Activated CD8-positive, alpha-beta memory T cell treated with anti-CD3 and anti-CD28 coated beads, Interleukin-2, amount 50 U/mL, for 24 hours (primary cell): ENCODE measurements around the gene ERF.

ENCODE experiments used
- DNase-seq: peaks from one replicate; pipeline ENCODE4 v3.0.0-alpha.2; 2020; ENCODE audit errors: extremely low read depth

The ERF gene

DNA sequence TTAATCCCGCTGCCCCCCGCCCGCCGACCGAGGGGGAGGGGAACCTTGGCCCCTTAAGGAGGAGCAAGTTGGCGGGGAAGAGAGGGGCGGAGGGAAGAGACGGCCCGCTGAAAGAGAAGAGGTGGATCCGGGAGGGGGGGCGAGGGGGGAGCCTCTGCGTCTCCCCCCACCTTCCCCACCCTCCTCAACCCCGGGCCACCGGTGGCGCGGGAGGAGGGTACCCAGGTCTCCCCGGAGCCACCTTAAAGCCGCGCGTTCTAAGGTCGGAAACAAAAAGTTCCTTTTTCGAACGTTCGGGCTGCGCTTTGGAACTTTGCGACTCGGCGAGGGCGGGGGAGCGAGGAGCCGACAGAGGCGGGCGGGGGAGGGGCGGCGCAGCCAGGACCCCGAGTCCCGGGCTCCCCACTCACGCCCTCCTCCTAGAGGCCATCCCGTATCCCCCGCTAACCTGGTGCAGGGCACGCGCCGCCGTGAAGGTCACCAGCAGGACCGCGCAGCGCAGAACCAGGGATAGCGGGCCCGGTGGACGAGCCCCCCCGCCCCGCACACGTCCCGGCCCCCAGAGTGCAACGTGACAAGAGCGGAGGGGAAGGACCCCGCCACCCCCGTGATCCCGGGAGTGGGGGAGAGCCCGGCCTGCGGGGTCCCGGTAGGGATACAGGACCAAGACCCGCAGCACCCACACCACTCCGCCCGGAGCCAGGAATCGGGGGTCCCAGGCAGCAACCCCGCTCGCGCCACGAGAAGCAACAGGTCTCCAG is 659 bp downstream of the ERF start:
- no peak for DNase-seq

DNA sequence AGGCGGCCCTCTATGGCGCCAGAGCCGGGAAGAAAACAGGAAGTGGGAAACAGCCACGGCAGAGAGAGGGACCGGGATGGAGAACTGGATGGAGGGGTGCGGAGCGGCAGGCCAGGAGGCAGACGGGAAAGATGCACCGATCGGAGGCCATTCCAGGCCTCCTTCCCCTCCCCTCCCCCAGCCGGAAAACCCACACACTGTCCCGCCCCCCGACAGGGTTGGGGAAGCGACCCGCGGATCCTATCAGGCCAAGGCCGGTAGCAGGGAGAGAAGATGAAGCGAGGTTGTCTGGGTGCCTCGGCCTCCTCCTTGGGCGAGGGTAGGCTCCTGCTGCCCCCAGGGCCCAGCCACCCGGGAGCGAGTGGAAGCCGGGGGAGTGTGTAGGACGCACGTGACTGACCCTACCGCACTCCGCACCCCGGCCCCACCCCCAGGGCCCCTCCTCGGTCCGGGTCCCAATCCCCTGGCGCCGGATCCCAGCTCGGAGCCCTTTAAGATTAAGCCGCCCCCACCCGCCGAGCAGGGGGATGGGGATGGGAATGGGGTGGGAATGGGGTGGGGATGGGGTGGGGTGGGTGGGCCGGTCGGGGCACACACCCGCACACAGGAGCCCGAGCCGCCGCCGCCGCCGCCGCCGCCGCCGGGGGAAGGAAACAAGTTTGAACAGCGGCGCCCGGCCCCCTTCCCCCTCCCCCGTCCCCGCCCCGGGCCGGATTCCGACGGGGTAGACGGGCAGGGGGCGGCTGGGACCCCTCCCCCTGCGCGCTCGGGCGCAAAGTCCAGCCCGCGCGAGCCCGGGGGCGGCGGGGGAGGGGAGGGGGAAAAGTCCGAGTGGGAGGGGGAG is 1.5 kb downstream of the ERF start:
- no peak for DNase-seq

DNA sequence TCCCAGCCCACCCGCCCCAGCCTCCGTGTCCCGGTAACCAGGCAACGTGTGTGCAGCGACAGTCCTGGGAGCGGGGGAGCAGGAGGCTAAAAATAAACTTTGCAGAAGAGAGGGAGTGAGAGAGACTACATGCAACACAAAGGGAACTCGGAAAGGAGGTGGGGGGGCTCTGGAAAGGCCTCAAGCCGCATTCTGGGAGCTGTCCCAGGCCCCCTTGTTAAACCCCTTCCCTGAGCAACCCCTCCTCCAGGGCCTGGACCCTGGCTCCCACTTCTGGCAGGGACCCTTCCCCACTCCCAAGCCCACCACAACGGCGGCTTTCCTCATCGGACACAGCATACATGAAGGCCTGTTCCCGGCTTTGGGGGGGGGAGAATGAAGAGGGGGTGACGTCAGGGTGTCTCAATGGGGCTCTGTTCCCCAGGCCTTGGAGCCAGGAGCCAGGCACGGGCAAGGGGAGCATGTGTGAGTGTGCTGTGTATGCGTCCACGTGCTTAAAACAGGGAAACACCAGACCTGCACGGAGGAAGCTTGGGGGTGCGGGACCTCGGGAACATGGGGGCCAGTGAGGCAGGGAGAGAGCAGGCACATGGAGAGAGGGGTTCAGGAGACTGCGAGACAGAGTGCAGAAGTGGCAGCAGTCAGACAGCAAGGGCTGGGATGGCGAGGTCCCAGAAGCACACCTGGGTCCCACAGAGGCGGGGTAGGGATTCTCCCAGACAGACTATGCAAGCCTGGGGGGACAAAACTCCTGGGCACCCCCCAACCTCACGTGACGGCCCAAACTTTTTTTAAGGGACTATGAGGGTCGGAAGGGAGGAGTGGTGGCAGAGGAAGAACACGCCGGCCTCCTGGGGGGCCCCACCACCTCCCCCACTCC is 2.3 kb downstream of the ERF start:
- no peak for DNase-seq

DNA sequence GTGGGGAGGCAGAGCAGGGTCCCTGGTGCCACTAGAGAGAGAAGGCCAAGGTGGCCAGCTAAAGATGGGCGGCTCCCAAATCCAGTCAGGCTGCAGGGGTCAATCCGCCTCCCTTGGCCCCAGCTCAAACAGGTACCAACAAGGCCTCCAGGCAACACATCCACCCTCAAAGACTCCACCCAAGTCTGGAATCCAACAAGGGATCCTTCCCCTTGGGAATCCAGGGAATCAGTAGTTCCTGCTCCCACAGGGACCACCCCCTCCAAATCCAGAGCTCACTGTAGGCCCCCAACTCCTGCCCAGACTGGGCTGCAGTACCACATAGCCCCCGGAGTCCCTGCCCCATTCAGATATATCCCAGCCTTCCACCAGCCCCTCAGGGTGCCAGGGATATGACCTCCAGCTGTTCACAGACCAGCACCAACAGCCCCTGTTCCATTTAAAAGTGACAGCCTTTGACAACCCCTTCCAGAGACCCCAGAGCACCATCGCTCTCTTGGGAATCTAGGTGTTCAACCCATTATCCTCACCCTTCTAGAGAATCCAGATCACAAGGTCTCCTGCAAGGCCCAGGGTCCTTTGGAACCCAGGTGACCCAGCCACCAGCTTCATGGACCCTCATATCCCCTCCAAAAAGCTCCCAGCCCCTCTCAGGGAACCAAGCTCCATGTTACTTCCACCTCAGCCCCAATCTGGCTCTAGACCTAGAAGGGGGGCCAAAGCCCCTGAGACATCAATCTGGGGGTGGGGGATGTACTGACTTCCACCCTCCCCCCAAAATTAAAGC is 3.2 kb downstream of the ERF start:
- no peak for DNase-seq

DNA sequence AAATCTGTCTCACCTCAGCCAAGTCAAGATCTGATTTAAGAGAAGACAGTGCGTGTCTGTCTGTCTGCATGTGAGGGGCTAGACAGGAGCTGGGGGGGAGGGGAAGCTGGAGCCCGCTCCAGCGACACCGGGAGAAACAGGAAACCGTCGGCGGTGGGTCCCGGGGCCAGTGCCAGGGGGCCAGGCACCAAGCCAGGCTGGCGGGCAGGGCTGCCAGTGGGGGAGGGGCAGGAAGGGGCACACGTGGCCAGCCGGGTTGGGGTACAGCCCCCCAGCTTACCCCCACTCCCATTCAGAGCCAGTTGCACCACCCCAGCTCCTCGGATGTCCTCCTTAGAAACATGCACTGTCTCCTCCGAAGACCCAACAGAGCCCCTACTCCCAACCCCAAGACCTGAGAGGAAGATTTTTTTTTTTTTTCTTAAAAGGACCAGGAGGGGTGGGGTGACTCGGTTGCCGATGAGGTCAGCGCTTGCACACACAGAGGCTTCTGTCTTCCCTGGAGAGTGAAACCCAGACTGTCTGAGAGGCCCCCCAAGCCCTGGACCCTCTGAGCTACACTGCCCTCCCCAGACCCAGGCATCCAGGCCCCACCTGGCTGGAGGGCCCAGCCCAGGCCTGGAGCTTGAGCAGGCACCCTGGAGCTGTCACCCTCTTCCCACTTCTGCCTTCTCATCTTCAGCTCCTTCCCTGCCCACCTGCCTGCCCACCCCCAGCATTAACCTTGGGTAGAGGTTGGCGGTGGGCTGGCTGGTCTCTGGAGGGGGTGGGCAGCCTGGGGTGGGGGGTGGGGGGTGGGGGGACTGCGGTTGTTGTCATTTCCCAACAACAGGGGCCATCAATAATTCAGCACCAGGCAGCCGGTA is 4.0 kb downstream of the ERF start:
- DNase-seq = no peak

DNA sequence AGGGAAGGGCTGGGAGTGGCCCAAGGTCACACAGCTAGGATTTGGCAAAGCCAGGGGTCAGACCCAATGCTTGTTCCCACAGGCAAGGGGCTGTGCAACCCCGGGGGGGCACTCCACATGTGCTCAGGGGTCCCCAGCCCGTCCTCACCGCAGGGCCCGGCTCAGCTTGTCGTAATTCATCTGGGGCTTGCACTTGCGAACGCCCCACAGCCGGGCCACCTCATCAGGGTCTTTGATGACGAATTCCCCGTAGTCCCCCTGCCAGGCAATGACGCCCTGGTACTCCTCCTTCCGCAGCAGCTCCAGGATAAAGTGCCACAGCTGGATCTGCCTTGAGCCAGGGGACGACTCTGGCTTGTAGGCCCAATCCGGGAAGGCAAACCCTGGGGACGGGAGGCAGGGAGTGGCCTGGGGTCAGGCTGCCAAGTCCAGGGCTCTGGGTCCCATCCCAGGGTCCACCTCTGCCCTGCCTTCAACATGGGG is 4.7 kb downstream of the ERF start:
- DNase-seq = no peak

DNA sequence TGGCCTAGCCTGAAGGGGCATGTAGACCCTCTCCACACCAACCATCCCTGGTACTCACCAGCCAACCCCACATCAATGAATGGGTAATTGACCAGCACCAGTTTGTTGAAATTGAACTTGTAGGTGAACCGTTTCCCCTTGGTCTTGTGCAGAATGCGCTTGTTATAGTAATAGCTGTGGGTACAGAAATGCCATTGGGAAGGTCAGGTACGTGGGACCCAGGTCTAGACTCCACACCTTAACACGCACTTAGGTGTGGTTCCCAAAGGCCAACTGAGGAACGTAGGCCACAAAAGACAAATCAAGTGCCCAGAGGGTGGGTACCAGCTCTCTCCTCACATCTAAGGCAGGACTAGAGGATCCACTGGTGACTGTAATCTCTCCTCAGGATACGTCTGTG is 5.2 kb downstream of the ERF start:
- DNase-seq = no peak

DNA sequence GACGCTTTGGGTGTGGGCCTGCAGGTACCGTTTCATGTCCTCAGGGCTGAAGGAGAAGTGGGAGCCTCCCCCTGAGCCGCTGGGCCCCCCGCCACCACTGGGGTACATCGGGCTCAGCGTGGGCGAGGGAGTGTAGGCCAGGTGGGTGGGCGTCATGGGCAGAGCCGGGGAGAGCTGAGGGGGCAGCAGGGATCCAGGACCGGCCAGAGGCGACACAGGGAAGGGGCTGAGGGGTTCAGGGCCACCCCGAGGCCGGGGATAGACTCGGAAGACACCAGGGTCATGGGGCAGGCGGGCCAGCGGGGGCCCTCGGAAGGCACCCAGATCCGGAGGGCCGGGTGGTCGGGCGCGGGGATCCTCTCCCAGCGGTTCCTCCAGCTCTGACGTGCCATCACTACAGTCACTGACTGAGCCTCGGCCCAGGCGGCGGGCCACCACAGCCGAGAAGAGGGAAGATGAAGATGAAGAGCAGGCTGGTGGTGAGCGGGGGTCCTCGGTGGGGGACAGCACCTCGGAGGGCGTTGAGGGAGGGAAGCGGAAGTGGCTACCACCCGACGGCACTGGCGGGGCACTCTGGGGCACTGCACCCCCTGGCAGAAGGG is 5.7 kb downstream of the ERF start:
- no peak for DNase-seq

DNA sequence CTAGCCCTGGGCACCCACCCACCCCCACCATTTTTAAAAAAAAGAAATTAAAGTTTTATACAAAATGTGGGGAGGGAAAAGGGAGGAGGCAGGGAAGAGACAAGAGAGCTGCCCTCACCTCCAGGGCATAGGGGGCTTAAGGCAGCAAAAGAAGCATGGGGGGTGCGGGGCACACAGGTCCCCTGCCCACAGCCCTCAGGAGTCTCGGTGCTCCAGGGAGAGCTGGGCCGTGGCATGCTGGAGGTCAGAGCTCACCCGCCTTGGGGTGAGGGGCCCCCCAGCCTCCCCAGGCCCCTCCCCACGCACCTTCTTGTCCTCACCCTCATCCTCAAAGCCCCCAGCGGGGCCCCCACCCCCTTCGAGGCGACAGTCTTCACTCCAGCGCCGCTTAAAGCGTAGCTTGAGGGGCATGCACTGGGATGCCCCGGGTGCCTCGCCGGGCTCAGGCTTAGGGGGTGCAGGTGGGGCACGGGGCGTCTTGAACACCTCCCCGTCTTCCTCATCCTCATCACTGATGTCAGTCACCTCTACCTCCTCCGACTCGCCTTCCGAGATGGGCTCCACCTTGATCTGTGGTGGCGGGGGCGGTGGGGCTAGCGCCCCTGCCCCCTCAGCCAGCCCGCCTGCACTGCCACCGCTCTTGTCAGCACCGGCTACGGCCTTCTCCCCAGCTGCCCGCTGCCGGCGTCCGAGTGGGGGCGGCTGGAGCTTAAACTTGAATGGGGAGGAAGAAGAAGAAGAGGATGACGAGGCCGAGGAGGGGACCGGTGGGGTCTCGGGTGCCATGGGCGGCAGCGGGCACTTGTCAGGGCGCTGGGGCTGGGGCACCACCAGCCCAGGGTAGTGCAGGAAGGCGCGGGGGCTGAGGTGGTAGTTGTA is 6.4 kb downstream of the ERF start:
- DNase-seq = no peak

DNA sequence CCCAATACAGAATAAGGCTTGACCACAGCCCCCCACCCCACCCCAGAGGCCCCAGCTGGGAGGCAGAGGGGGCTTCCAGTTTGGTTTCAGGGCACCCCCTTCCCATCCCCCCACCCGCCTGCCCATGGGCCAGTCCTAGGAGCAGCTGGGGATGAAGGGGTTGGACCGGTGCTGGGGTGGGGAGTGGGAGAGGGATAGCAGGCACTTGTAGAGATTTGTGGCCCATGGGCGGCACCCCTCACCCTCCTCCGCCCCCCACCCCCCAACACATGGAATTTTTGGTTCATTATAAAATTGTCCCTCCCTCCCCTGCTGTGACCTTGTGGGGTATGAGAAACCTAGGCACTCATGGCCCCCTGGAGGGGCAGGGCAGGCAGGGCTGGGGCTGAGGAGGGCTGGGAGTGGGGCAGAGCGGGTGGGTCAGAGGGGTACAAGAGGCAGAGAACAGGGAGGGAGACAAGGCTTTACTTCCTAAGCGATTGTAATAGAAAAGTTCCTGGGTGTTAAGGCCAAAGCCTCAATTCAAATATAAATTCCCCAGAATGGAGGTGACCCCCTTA is 7.2 kb downstream of the ERF start:
- no peak for DNase-seq

DNA sequence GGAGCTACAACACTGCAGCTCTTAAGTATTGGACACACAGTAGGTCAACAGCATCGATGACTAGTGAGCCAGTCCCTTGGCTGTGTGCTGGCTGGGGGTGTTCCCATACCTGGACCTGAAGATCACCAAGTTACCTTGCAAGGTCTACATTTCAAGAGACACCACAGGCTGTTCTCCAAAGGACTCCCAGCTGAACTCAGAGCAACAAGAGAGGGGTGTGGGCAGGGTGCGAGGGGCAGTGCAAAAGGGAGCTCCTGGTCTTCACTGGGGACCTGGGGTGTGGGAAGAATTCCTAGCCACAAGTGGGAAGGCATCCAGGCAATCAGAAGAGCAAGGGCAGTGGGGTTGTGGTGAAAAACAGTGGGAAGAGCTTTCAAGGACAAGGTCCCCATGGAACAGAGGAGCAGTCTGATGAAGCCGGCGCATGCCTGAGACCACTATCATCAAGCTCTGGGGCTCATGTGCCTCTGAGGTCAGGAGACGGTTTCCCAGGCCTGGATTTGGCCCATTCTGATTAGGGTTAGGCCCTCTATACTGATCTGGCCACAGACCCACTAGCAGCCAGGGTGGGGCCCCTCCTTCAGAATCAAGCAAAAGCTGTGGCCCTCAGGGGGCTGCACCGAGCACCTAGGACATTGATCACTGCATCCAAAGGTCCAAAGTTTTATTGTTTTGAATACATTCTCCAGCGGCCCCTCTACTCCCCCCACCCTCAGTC is 7.8 kb downstream of the ERF start:
- DNase-seq = no peak

DNA sequence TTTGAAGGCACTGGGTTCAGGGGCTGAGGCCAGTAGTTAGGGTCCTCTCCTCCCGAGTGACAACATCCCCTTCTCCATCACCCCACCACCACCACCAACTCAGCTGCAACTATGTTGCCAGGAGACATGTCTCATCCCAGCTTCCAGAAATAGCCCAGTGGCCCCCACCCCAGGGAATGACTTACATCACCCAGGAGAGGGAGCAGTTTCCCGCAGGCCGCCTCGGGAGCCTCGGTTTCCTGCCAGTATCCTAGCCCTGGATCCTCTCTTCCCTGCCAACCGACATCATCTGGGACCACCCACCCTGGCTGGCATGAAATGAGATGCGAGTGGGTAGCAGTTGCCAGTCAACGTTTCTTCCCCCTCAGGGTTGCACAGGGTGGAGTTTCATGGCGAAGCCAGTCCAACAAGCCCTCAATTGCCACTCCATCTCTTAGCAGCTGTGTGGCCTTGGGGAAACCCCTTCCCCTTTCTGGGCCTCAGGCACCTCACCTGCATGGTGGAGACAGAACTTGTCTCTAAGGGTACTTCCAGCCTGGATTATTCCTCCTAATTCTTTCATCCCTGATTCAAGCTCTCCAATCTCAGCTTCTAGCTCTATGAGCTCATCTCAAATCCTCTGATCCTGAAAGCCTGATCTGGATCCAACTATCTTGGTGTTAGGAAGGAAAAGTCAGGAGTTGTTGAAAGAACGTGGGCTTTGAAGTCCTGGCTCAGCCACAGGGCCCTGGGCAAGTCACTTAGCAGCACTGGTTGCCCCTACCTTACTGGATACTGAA is 8.6 kb downstream of the ERF start:
- DNase-seq = no peak

DNA sequence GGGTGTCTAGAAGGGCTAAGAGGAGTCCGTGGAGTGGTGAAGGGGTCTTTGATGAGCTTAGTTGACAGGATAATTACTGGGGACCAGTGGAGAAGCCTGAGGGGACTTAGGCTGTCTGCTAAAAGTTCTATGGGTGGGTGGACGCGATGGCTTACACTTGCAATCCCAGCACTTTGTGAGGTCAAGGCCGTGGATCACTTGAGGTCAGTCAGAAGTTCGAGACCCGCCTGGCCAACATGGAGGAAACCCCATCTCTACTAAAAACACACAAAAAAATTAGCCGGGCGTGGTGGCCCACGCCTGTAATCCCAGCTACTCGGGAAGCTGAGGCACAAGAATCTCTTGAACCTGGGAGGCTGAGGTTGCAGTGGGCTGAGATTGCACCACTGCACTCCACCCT is 9.7 kb downstream of the ERF start:
- no peak for DNase-seq

DNA sequence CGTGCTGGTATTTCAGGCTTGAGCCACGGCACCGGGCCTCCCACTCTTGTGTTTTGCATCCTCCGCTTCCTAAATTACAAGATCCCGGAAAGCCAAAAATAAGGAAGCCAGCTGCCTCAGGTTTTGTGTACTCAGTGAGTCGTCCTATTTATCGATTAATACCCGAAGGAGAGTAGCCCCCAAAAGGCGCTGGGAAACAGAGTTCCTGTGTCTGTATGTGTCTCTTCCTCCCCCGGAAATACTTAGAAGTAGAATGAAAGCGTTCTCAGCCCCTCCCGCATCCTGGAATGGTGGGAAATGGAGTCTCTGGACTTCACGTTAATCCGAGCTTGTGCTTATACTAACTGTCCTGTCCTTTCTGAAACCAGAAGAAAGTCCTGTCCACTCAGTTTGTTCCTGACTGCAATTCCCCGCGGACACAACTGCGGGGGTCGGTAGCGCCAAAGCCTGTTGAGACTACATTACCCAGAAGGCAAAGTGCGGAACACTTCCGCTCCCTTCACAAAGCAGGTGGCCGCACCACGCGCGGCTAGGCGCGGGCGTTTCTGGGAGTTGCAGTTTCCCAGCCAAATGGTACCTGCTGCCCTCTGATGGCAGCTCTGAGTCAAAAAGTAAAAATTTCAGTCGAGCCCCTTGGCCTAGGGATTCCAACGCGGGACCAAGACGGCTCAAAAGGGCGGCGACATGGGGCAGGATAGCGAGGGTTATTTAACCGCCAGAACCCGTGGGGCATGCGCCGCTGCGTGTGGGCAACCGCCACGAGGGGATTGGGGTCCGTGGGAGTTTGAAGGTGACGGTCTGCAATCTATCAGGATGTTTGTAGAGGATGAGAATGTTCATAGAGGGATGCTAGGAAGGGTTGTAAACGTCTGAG is 10.3 kb downstream of the ERF start:
- DNase-seq = peak; percentile 81

DNA sequence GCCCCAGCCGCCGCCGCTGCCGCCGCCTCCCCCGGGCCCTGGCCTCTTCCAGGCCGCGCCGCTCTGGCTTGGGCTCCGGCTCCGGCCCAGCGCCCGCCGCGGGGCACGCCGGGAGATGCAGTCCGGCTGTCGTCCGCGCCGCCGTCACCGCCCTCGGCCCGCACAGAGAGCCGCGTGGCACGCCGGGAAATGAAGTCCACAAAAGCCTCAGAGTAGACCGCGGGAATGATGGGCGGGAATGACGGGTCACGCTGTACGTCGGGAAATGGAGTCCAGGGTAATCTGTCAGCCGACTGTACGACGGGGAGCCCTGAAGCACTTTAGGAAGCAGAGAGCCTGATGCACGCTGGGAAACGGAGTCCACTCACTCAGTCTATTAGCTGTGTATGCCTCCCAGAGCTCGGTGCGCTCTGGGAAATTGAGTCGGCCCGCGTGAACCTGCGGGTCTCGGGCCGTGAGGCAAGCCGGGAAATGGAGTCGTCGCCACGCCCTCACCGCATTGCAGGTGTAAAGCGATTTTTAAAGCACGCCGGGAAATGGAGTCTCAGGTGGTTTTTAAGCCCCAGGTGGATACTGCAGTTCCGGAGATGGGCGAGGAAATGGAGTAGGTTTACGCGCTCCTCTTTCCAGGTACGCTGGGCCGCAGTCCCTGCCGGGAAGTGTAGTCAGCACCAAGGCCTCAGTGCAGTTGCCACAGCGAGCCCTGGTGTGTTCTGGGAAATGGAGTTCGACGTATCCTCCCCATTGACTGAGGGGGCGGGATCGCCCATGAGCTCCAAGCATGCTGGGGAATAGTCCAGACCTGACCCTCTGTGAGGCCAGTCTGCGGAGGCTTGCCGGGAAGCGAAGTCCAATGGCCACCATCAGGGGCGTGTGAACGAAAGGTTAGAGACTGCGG is 12.2 kb downstream of the ERF start, which contains the start of gene GSK3A:
TSS of gene GSK3A (minus strand) at position 91 of the 898 bp plus-strand sequence. CDS start 137 bp downstream, outside the sequence.
- DNase-seq = peak; percentile 95
